Astrocyte of the hippocampus (primary cell): ENCODE results near the gene PPRC1.

Experiments used
- DNase-seq: peaks from one replicate; pipeline ENCODE4 v3.0.0; 2011; ENCODE audit warnings: low read depth, low spot score

PPRC1 gene

GRCh38 chr10:102117391-102118159, 15.3 kb upstream of the PPRC1 start:
- peak; percentile 94 for DNase-seq

GRCh38 chr10:102118867-102119266, 14.0 kb upstream of the PPRC1 start:
- DNase-seq: peak; percentile 45

GRCh38 chr10:102119417-102120141, 13.3 kb upstream of the PPRC1 start:
- DNase-seq: peak; percentile 88

- peak; percentile 90 for DNase-seq
These were observed 12.5 kb upstream of the PPRC1 start, which contains the start of gene LDB1 for GRCh38 chr10:102120142-102120990. TSS of gene LDB1 (minus strand) at chr10:102120368. CDS start at chr10:102120110, 258 bp downstream.

GRCh38 chr10:102120991-102121738, 11.7 kb upstream of the PPRC1 start:
- DNase-seq: peak; percentile 60

GRCh38 chr10:102121739-102122372, 11.0 kb upstream of the PPRC1 start:
- peak; percentile 41 for DNase-seq

GRCh38 chr10:102122450-102122849, 10.4 kb upstream of the PPRC1 start:
- DNase-seq: no peak

- no peak for DNase-seq
These were observed 9.6 kb upstream of the PPRC1 start for GRCh38 chr10:102123223-102123622.

GRCh38 chr10:102131286-102132170, 1.3 kb upstream of the PPRC1 start:
- peak; percentile 67 for DNase-seq

- DNase-seq: no peak
These were observed 662 bp upstream of the PPRC1 start for GRCh38 chr10:102132193-102132562.

GRCh38 chr10:102133373-102134195, 744 bp downstream of the PPRC1 start:
- DNase-seq: peak; percentile 85

- DNase-seq: no peak
These were observed 1.6 kb downstream of the PPRC1 start for GRCh38 chr10:102134416-102134815.

- no peak for DNase-seq
These were observed 3.2 kb downstream of the PPRC1 start for GRCh38 chr10:102135956-102136526.

GRCh38 chr10:102139281-102140110, 6.7 kb downstream of the PPRC1 start:
- DNase-seq: no peak

- no peak for DNase-seq
These were observed 7.4 kb downstream of the PPRC1 start for GRCh38 chr10:102140218-102140617.

- no peak for DNase-seq
These were observed 8.2 kb downstream of the PPRC1 start for GRCh38 chr10:102140913-102141540.

GRCh38 chr10:102141583-102142107, 8.8 kb downstream of the PPRC1 start:
- no peak for DNase-seq
